Gastrocnemius medialis (tissue), 4 donors: ENCODE results near the gene CDC42BPG. TPM values are rescaled to one million over a fixed set of nuclear protein-coding genes. Genes with fewer than 3 reads are reported as not detected.

Source experiments
- ATAC-seq, 2 donors: fragments of 150-250 bp; one replicate each; pipeline ENCODE4 v1.9.1; 2016
- DNase-seq, 2 donors: peaks; one replicate each; pipeline ENCODE4 v3.0.0-alpha.2; 2019
- H3K27ac ChIP-seq, 4 donors: fragments of 200-600 bp; sonication (generic); 1 replicate in 1 of 4; 2 replicates in 3 of 4; pipeline ENCODE4 v1.5.1; 2016 to 2018; ENCODE audit warnings: mild to moderate bottlenecking in 2 of 4, moderate library complexity in 1 of 4
- H3K27me3 ChIP-seq, 3 donors: fragments of 200-600 bp; sonication (generic) in 2 of 3; 1 replicate in 1 of 3; 2 replicates in 2 of 3; pipeline versions ENCODE4 v1.5.1 to v1.6.0; 2016 to 2019; ENCODE audit warnings: mild to moderate bottlenecking in 1 of 3, moderate library complexity in 1 of 3
- H3K36me3 ChIP-seq, 2 donors: fragments of 200-600 bp; sonication (generic) in 1 of 2; one replicate each; pipeline ENCODE4 v1.5.1; 2017 to 2018
- H3K4me1 ChIP-seq, 2 donors: fragments of 200-600 bp; sonication (generic) in 1 of 2; one replicate each; pipeline ENCODE4 v1.5.1; 2016 to 2017; ENCODE audit warnings: mild to moderate bottlenecking in 2 of 2
- H3K4me3 ChIP-seq, 4 donors: fragments of 200-600 bp; sonication (generic) in 3 of 4; 1 replicate in 1 of 4; 2 replicates in 3 of 4; pipeline ENCODE4 v1.5.1; 2016 to 2019; ENCODE audit warnings: mild to moderate bottlenecking in 2 of 4
- H3K9me3 ChIP-seq, 3 donors: fragments of 200-600 bp; sonication (generic) in 2 of 3; 1 replicate in 1 of 3; 2 replicates in 2 of 3; pipeline ENCODE4 v1.5.1; 2016 to 2019
- POLR2A ChIP-seq, 2 donors: fragments of 450-650 bp; IDR thresholded peaks; one replicate each; pipeline ENCODE4 v1.6.1; 2017; ENCODE audit warnings: antibody characterized with exemption in 2 of 2, mild to moderate bottlenecking in 2 of 2, moderate library complexity in 2 of 2
- in situ Hi-C, 4 donors: fragments of 200-750 bp; cut with MboI; loops; one replicate each; pipeline versions ENCODE4 v1.15.0 to v1.8.0; 2017; ENCODE audit warnings: low sequenced_read_pairs in 4 of 4
- intact Hi-C: fragments of 100-400 bp; cut with DNase I; formaldehyde crosslinking; loops from one replicate; pipeline ENCODE4 v1.15.1; 2023; ENCODE audit warnings: low total_unique reads
- total RNA-seq, 4 donors: library from RNA; depleted of rRNA; stranded (reverse); fragments of >200 nt; gene quantifications; one replicate each; pipeline versions ENCODE4 v1.1.0 to v1.2.3, GENCODE V29; 2016
- TF ChIP-seq, protein P1 (sequence below), 5 experiments: fragments of 450-650 bp in 3 of 5; fragments of 200-600 bp in 2 of 5; sonication (generic) in 2 of 5; IDR thresholded peaks in 4 of 5; conservative IDR thresholded peaks in 1 of 5; 1 replicate in 4 of 5; 2 replicates in 1 of 5; pipeline ENCODE4 v1.5.1; 2016 to 2019; ENCODE audit warnings: antibody characterized with exemption in 5 of 5, mild to moderate bottlenecking in 3 of 5, moderate library complexity in 3 of 5

Gene CDC42BPG
- total RNA-seq, 4 donors from 2014 or later, result 0.15 to 0.19 TPM; not detected in 2

DNA sequence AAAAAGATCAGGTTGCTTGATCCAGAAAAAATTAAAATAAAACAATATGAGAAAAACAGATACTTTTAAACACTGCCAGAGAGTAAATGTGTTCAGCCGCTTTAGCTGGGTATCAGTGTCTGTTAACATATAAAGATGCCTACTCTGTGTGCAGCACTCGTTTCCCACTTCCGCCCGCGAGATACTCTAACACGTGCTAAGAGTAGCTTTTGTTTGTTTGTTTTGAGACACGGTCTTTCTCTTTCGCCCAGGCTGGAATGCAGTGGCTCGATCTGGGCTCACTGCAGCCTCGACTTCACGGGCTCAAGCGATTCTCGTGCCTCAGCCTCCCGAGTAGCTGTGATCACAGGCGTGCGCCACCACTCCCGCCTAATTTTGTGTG is 33.6 kb downstream of the CDC42BPG start:
- peak overlapping the region; percentile 80 to 85 (median 82) for H3K27ac ChIP-seq
- peak; percentile 38 to 55 for ATAC-seq
- peak overlapping the region; percentile 78 to 91 (median 84) for H3K4me3 ChIP-seq
- in situ Hi-C loops (no loop called here), intact Hi-C loops (no loop called here)
- TF ChIP-seq POLR2A (IDR thresholded peaks at IDR 0.05), result no peak
- TF ChIP-seq, protein P1, sequence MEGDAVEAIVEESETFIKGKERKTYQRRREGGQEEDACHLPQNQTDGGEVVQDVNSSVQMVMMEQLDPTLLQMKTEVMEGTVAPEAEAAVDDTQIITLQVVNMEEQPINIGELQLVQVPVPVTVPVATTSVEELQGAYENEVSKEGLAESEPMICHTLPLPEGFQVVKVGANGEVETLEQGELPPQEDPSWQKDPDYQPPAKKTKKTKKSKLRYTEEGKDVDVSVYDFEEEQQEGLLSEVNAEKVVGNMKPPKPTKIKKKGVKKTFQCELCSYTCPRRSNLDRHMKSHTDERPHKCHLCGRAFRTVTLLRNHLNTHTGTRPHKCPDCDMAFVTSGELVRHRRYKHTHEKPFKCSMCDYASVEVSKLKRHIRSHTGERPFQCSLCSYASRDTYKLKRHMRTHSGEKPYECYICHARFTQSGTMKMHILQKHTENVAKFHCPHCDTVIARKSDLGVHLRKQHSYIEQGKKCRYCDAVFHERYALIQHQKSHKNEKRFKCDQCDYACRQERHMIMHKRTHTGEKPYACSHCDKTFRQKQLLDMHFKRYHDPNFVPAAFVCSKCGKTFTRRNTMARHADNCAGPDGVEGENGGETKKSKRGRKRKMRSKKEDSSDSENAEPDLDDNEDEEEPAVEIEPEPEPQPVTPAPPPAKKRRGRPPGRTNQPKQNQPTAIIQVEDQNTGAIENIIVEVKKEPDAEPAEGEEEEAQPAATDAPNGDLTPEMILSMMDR (IDR thresholded peaks at IDR 0.05 in 4 of 5, conservative IDR thresholded peaks at IDR 0.05 in 1 of 5), result no peak
- no peak for DNase-seq
- no peaks in the 10 kb centered on the region for H3K27me3 ChIP-seq
- no peaks in the 10 kb centered on the region for H3K9me3 ChIP-seq
- peaks cover 8 to 12% of the 10 kb centered on the region in 2 donors for H3K4me1 ChIP-seq
- peaks cover 0 to 16% of the 10 kb centered on the region in 2 donors for H3K36me3 ChIP-seq

DNA sequence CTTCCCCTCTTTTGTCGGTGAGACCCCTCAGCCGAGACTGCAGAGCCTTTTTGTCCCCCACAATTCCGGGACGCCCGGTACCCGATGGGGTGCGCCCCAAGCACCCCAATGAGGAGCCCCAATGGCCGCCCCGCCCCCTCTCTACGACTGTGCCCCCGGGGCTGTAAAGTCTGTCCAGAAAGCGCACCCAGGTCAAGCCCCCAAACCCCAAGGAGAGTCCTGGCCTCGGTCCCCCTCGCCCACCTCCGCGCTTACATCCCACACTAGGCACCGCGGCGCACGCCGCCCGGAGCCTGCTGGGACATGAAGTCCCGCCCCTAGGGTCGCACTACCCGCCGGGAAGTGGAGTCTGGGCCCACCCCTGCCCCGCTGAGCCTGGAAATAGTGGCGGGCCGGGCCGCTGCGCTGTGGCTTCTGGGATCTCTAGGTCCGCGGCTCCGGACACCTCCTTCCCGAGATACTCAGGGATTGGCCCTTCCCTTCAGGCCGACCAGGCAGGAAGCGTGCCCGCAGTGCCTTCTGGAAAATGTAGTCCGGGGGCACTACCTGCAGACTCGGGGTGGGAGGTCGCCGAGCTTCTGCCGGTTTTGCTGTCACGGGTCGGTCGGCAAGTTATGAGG is 34.1 kb downstream of the CDC42BPG start, which contains the start of gene MEN1:
Gene MEN1 (minus strand): TSS at position 281 of the 620 bp plus-strand sequence. CDS start 442 bp downstream, outside the sequence.
- intact Hi-C loops, result no loop called here

DNA sequence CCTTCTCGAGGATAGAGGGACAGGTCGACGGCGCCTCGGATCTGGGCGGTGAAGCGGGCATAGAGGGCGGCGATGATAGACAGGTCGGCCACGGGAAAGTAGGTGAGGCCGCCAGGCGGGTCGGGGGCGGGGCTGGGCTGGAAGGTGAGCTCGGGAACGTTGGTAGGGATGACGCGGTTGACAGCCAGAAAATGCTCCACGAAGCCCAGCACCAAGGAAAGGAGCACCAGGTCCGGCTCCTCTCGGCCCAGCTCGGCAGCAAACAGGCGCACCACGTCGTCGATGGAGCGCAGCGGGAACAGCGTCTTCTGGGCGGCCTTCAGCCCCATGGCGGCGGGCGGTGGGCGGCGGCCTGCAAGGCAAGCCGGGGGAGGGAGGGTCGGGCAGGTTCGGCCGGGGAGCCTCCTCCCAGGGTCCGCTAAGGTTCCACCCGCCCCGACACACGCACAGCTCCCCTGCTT is 34.6 kb downstream of the CDC42BPG start:
- H3K4me1 ChIP-seq, result peaks cover 8 to 12% of the 10 kb centered on the region in 2 donors
- H3K36me3 ChIP-seq, result peaks cover 0 to 26% of the 10 kb centered on the region in 2 donors
- H3K27ac ChIP-seq, result peak overlapping the region; percentile 80 to 85 (median 82)
- no peak for DNase-seq
- peak in 1 of 2 donors; percentile 18 for ATAC-seq
- TF ChIP-seq POLR2A (IDR thresholded peaks at IDR 0.05), result no peak
- TF ChIP-seq, protein P1 (IDR thresholded peaks at IDR 0.05 in 4 of 5, conservative IDR thresholded peaks at IDR 0.05 in 1 of 5), result no peak
- intact Hi-C loops (no loop called here), in situ Hi-C loops (no loop called here)
- no peaks in the 10 kb centered on the region for H3K27me3 ChIP-seq
- peak overlapping the region; percentile 78 to 91 (median 84) for H3K4me3 ChIP-seq
- H3K9me3 ChIP-seq, result no peaks in the 10 kb centered on the region

More for the DNA sequence above, 34.1 kb downstream of the CDC42BPG start, which contains the start of gene MEN1:
- no peaks in the 10 kb centered on the region for H3K9me3 ChIP-seq
- peak within 1 kb of the TSS; percentile 80 to 85 (median 82) for H3K27ac ChIP-seq
- ATAC-seq (peak; percentile 97), DNase-seq (peak; percentile 95 to 96)
- peaks cover 8 to 12% of the 10 kb centered on the region in 2 donors for H3K4me1 ChIP-seq
- in situ Hi-C loops, result no loop called here
- no peaks in the 10 kb centered on the region for H3K27me3 ChIP-seq
- peaks cover 0 to 21% of the 10 kb centered on the region in 2 donors for H3K36me3 ChIP-seq
- H3K4me3 ChIP-seq, result peak within 1 kb of the TSS; percentile 78 to 91 (median 84)
- TF ChIP-seq, protein P1 (IDR thresholded peaks at IDR 0.05 in 4 of 5, conservative IDR thresholded peaks at IDR 0.05 in 1 of 5), result no peak
- TF ChIP-seq POLR2A (IDR thresholded peaks at IDR 0.05), result peak; percentile 72 to 79

DNA sequence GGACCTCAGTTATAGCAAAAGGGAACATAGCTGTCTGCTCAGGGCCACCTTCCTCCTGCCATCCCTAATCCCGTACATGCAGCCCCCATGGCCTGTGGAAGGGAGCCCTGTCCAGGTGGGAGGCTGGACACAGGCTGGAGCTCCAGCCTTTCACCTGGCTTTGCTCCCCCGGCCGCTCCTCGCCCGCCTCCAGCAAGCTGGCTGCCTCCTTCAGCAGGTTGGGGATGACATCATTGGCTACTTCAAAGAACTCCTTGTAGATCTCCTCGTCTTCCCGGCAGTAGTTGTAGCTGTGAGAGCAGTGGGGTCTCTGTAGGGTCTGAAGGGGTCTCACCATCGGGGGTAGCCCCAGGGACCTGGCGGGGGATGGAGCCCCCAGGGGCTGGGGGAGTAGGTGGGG is 39.0 kb downstream of the CDC42BPG start:
- Histone ChIP-seq H3K36me3 (peaks cover 0 to 28% of the 10 kb centered on the region in 2 donors), H3K27ac (no peak overlapping the region), H3K27me3 (no peaks in the 10 kb centered on the region), H3K4me3 (no peak overlapping the region), H3K9me3 (no peaks in the 10 kb centered on the region), H3K4me1 (peaks cover 23 to 24% of the 10 kb centered on the region in 2 donors)
- TF ChIP-seq POLR2A (IDR thresholded peaks at IDR 0.05), result no peak
- TF ChIP-seq, protein P1 (IDR thresholded peaks at IDR 0.05 in 4 of 5, conservative IDR thresholded peaks at IDR 0.05 in 1 of 5), result no peak
- no peak for DNase-seq
- no peak for ATAC-seq
- intact Hi-C loops, result no loop called here
- in situ Hi-C loops, result no loop called here
